Measurements from ENCODE around the gene WTAP.
"Not testable (repeated sequence)": the region's sequence is repeated elsewhere in the genome, so short reads cannot be mapped to it uniquely, and the experiment has no call there.

WTAP gene

GRCh38 chr6:159693894-159694545 is 33.3 kb upstream of the WTAP start:
- DNase-seq (ENCODE audit: low read depth): no peak

GRCh38 chr6:159695984-159696383 is 31.3 kb upstream of the WTAP start:
- DNase-seq (ENCODE audit: low read depth): no peak

GRCh38 chr6:159700970-159701369 is 26.3 kb upstream of the WTAP start:
- DNase-seq (ENCODE audit: low read depth): no peak

- DNase-seq (ENCODE audit: low read depth): peak; percentile 92
Measured at GRCh38 chr6:159701413-159701999, 25.8 kb upstream of the WTAP start.

GRCh38 chr6:159710603-159711002 is 16.7 kb upstream of the WTAP start:
- not testable (repeated sequence) for DNase-seq (ENCODE audit: low read depth)

- not testable (repeated sequence) for DNase-seq (ENCODE audit: low read depth)
Measured at GRCh38 chr6:159712389-159712788, 14.9 kb upstream of the WTAP start.

GRCh38 chr6:159713984-159714383 is 13.3 kb upstream of the WTAP start:
- no peak for DNase-seq (ENCODE audit: low read depth)

- DNase-seq (ENCODE audit: low read depth): no peak
Measured at GRCh38 chr6:159714404-159714803, 12.9 kb upstream of the WTAP start.

GRCh38 chr6:159715166-159715565 is 12.1 kb upstream of the WTAP start:
- no peak for DNase-seq (ENCODE audit: low read depth)

- no peak for DNase-seq (ENCODE audit: low read depth)
Measured at GRCh38 chr6:159715605-159716004, 11.7 kb upstream of the WTAP start.

GRCh38 chr6:159716247-159717096 is 10.8 kb upstream of the WTAP start:
- peak; percentile 97 for DNase-seq (ENCODE audit: low read depth)

- DNase-seq (ENCODE audit: low read depth): no peak
Measured at GRCh38 chr6:159718634-159719033, 8.7 kb upstream of the WTAP start.

- no peak for DNase-seq (ENCODE audit: low read depth)
Measured at GRCh38 chr6:159719287-159719686, 8.0 kb upstream of the WTAP start.

GRCh38 chr6:159720708-159721107 is 6.6 kb upstream of the WTAP start:
- DNase-seq (ENCODE audit: low read depth): no peak

GRCh38 chr6:159721981-159722380 is 5.3 kb upstream of the WTAP start:
- not testable (repeated sequence) for DNase-seq (ENCODE audit: low read depth)

GRCh38 chr6:159722655-159723054 is 4.7 kb upstream of the WTAP start:
- DNase-seq (ENCODE audit: low read depth): no peak

- DNase-seq (ENCODE audit: low read depth): no peak
Measured at GRCh38 chr6:159723259-159723658, 4.0 kb upstream of the WTAP start.

GRCh38 chr6:159724778-159725177 is 2.5 kb upstream of the WTAP start:
- DNase-seq (ENCODE audit: low read depth): no peak

GRCh38 chr6:159725208-159725607 is 2.1 kb upstream of the WTAP start:
- not testable (repeated sequence) for DNase-seq (ENCODE audit: low read depth)

GRCh38 chr6:159726255-159726917 is 920 bp upstream of the WTAP start:
- no peak for DNase-seq (ENCODE audit: low read depth)

GRCh38 chr6:159727717-159728445 is 575 bp downstream of the WTAP start:
- no peak for DNase-seq (ENCODE audit: low read depth)

GRCh38 chr6:159728531-159728964 is 1.2 kb downstream of the WTAP start:
- DNase-seq (ENCODE audit: low read depth): no peak

All from GM04503 (cell line).